Measurements from ENCODE around the gene FLT3LG.

- no peak for TF ChIP-seq EZH2phosphoT487 (IDR thresholded peaks at IDR 0.05; ENCODE audit: low read depth)
- TF ChIP-seq, protein P1, sequence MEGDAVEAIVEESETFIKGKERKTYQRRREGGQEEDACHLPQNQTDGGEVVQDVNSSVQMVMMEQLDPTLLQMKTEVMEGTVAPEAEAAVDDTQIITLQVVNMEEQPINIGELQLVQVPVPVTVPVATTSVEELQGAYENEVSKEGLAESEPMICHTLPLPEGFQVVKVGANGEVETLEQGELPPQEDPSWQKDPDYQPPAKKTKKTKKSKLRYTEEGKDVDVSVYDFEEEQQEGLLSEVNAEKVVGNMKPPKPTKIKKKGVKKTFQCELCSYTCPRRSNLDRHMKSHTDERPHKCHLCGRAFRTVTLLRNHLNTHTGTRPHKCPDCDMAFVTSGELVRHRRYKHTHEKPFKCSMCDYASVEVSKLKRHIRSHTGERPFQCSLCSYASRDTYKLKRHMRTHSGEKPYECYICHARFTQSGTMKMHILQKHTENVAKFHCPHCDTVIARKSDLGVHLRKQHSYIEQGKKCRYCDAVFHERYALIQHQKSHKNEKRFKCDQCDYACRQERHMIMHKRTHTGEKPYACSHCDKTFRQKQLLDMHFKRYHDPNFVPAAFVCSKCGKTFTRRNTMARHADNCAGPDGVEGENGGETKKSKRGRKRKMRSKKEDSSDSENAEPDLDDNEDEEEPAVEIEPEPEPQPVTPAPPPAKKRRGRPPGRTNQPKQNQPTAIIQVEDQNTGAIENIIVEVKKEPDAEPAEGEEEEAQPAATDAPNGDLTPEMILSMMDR (IDR thresholded peaks at IDR 0.05; ENCODE audit: low read depth, low read length): no peak
Measured at GRCh38 chr19:49497789-49498103, 23.7 kb downstream of the FLT3LG start.

Measured in OCI-LY3 (cell line).